GM18508 (cell line): ENCODE measurements around the gene SNX24.

Source experiments
- ATAC-seq: cut with Tn5 transposase; IDR thresholded peaks from one replicate; pipeline ENCODE4 v1.9.1; 2021; ENCODE audit warnings: moderate number of reproducible peaks; ENCODE audit not compliant: insufficient read depth, unreplicated experiment

Gene SNX24

DNA sequence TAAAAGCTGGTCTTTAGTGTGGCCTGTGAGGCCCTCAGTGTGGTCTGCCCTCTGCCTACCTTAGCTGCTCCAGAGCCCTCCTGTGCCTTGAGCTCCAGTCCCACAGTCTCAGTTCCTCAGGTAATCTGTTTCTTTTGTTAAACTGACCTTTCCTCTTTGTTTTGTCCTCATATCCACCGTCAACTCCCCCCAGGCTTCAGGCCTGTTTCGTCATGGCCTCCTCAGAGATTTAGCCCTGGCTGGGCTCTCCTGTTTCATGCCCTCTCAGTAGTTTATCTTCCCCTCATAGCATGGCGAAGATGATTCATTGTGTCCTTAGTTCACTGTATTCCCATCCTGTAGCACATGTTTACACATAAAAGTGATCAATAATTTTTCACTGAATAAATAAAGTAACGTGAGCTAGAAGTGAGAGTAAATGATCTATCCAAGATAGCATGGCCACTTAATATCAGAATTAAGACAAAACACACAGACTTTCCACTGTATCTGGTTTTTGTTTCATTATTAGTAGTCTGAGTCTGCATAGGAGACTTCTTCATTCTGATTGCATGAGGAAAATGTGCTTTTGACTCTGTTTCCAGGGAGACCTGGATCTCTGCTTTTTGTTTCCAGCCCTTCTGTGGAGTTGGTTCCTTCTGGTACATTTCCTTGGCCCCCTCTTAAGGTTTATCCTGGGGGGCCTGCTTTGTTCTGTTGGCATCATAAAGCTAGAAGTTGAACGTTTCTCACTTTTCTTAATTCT is 70.5 kb downstream of the SNX24 start:
- peak; percentile 98 for ATAC-seq

DNA sequence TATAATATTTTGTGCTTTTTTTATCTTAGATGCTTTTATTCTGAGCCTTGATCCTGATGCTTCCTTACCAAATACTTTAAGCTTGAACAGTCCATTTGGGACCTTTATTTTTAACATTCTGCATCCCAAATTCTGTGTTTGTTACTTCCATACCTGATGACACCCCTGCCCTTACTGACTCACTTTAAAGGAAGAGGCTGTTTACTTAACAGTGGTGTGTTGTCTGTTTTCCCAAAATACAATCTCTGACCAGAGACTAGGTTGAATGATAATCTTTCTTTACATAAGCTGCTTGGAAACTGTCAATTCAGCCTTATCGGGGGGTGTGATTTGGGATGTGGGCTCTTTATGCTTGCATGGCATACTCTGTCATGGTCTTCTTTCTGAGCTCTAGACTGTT is 71.1 kb downstream of the SNX24 start:
- no peak for ATAC-seq

DNA sequence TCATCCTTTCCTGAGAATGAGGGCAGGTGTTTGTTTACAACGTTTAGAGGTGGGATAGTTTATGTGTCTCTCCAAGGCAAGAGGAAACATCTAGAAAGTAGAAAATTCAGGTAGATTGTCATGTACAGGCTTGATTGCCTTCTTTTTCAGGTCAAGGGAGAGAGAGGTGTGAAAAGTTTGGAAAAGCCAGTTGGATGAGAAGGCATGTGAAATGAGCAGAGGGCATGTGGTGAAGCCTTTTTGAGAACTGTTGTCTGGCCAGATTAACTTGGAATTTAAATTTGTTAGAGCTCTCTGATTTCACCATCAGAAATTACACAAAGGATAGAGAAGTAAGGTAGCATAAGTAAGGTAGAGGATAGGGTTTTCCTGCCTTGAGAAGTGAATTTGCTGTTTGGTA is 74.6 kb downstream of the SNX24 start:
- ATAC-seq: no peak

DNA sequence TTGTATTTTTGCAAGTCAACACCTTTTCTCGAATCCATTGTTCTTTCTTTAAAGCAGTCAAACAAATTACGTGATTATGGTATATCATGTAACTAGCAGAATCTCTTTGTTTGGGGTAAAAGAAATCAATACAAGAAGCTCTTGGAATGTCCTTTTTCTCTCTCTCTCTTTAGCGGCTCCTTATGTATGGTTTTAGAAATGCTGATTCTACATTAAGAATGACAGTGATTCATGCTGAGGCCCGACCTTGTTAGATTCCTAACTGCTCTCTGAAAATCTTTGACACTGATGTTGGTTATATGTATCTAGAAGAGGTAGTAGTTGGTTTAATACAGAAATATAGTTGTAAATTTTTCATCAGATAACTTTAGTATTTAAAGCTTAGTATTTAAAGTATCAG is 76.4 kb downstream of the SNX24 start:
- ATAC-seq: no peak

DNA sequence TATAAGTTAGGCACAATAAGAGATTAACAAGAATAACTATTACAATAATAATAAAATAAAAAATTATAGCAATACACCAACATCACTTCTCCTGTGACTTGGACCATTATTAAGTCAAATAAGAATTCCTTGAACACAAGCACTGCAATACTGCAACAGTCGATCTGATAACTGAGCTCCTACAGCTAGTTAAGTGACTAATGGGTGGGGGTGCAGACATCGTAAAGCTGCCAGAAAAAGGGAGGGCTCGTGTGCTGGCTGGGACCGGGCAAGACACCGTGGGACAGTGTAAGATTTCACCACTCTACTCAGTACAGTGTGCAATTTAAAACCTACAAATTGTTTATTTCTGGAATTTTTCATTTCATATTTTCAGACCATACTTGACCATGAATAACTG is 78.8 kb downstream of the SNX24 start:
- ATAC-seq: no peak

DNA sequence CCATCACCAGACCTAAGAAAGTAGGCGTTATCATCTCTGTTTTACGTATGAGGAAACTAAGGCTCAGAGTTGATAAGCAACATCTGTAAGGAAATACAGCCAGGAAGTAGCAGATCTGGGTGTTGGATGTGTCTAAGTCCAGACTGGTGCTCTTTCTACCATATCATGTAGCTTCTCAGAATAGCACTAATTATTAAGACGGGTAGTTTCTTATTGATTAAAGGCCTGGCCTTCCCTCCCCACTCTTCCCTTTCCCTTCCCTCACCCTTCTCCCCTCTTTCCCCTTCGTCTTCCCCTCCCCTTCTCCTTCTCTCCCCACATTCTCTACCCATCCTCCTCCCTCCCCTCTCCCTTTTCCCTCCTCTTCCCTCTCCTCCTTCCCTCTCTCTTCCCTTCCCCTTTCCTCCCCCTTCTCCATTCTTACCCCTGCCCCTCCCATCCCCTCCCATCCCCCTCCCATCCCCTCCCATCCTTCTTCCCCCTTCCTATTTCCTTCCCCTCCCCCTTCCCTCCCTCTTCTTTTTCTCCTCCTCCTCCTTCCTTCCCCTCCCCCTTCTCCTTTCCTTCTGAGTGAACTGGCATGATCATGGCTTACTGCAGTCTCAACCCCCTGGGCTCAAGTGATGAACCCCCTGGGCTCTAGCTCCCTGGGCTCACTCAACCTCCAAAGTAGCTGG is 79.4 kb downstream of the SNX24 start:
- ATAC-seq: no peak

DNA sequence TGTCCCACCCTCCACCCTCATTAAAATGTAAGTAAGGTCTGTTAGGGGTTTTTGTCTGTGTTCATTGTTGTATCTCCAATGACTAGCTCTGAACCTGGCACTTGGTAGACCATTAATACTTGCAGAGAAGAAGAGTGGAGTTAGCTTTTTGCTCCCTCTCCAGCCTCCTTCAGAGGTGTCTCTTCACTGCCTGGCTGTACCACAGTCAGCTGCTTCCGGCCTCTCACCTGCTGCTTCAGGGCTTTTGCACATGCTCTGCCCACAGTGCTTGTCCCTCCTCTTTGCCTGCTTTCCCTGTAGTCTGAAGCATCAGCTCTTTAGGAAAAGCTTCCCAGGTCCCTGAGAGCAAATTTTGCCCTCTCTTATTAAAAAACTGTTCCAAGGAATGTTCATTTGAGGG is 83.6 kb downstream of the SNX24 start:
- ATAC-seq: no peak

DNA sequence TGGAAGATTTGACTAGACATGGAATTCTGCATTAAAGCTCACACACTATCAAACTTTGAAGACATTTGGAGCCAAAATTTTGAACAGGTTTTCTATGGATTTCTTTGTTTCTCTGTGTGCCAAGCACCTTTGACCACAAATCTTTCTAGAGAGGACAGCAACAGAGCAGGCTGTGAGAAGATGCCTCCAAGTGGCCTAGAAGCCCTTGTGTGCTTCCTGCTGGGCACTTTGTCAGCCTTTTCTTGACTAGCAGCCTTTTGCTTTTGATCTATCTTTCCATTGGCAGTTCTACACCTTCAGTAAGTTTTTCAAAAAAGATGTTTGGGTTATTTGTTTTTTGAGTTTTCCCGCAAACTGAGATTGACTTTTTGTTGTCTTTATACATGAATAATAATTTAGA is 84.6 kb downstream of the SNX24 start:
- ATAC-seq: no peak

DNA sequence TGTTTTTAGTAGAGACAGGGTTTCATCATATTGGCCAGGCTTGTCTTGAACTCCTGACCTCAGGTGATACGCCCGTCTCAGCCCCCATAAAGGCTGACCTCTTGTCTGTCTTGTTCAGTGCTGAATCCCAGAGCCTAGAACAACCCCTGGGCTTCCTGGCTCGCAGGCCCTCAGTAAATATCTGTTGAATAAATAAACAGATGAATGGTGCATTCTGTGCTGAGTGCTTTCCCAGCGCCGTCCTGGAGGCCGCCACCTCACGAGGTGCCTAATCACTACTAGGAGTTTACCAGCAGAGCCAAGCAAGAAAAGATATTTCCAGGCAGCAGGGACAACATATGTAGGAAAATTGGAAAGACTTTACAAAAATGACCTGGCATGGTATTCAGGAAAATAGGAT is 88.5 kb downstream of the SNX24 start:
- ATAC-seq: no peak

DNA sequence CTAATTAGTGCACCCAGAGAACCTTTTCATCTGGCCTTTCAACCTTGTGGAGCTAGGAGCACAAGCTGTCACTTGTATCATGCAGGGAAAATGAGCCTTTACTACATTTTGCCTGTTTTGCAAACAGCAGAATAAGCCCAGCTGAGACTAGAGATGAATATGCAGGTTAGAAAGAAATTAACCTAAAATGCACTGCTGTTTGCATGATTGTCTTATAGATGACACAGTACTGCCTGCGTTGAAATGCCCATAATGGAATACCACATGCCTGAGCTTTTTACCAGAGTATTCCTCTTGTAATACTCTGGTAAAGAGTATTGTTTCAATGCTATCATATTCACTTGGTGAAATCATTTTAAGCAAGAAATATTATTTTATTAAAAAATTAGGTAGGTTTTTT is 90.7 kb downstream of the SNX24 start:
- ATAC-seq: no peak

DNA sequence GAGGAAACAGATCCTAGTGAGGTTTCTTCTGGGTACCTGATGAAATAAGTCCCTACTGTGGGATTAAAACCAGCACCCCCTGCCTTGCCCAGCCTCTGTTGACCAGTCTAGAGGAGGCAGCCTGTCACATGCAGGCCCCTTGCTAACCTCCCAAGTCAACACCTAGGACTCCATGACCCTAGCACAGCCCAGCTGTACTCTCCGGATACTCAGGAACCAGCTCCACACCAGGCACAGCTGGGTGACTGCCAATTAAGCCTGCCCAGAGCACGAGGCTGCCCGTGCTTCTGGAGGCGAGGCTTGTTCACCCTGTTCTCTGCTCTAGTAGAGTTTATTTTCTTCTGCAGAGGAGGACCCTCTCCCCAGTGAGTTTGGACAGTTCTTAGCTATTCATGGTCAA is 92.5 kb downstream of the SNX24 start:
- ATAC-seq: no peak

DNA sequence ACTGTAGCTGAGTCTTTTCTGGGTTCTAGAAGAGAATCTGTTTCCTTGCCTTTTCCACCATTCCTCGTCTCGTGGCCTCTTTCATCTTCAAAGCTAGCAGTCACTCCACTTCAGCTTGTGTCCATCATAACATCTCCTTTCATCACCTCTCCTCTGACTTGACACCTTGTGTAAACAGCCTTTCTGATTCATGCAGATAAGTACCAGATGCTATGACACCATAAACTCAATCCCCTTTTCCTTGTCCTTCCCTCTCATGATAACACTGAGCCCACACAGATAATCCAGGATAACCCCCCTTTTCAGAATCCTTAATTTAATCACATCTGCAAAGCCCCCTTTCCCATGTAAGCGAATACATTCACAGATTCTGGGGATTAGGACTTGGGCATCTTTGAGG is 95.5 kb downstream of the SNX24 start:
- ATAC-seq: no peak

DNA sequence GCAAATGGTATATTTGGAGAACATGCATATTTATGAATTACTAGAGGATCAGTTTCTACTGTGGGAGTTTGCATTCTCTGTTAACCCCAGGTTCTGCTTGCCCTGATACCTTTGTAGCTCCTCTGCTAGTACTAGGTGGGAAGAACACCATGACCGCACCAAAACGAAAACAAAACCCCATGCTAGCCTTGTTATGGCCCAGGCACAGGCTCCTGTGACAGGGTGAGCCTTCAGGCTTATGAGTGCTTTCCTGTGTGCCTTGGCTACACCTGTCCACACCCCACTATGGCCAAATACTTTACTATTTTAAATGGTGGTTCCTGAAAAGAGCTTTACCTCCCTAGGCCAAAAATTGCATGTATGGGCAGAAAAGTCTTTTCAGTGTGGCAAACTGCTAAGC is 96.3 kb downstream of the SNX24 start:
- no peak for ATAC-seq

DNA sequence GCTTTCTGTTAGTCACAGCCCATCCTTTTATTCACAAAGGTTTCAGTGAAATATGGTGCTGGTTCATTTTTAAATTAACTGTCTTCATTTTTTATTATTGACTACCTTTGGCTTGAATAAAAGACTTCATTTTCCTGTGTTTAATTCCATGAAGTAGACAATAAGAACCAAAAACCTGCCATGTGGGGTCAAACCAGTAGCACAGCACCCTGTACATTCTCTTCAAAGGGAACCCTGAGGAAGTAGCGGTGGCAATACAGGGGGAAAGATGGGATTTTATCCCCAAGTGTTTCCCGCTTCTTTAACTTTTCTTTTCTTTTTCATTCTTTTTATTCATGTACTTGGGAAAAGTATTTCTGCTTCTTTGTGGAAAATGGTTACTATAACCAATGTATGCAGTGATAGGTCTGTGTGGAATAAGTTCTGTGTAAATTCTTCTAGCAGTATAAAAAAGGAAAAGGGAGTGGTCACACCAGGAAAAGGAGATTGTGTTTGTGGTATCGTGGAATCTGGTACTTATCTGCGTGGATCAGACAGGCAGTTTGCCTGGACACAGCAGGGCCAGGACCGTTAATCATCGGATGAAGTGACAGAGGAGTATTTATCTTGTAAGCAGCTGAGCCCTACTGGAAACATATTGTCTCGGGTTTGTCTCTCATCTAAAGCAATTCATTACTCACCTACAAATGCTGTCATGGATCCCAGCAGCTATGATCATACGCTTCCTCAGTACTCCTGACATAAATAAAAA is 96.9 kb downstream of the SNX24 start:
- no peak for ATAC-seq

DNA sequence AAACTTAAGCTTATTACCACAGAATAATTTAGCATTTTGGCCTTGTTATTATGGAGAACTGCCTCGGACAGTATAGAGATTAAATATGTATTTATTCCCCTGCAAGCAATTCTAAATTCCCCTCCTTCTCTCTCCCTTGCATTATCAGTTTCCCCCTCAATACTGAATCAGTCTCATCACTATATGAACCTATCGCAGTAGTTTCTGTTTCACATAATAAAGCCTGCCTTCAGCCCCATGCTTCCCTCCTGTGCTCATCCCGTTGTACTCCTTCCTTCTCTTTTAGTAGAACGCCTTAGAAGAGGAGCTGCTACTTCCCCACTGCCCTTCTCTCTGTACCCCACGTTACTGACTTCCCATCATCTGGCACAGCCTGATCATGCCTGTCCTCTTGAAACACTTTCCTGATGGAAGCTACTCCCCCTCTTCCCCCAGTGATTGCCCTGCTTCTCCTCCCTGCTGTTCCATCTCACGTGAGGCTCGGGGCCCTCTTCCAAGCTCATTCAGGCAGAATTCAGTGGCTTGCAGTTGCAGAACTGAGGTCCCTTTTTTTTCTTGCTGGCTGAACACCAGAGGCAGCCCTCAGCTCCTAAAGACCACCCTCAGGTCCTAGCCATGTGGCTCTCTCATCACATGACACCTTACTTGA is 97.8 kb downstream of the SNX24 start:
- no peak for ATAC-seq

DNA sequence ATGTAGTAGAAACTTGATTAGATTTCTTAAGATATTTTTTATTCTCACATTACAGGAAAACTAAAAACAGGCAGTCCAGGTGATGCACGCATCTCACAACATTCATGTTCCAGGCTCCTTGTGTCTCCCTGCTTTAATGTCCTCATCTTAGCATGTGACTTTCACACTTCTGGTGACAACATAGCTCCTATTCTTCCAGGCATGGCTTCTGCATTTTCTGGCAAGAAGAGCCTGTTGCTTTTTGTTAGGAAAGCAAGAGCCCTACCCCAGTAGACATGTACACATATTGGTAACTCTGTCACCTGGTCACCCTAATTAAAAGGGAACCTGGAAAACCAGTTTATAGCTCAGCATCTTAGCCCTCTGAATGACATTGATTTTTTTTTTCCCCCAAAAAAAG is 98.6 kb downstream of the SNX24 start:
- no peak for ATAC-seq

DNA sequence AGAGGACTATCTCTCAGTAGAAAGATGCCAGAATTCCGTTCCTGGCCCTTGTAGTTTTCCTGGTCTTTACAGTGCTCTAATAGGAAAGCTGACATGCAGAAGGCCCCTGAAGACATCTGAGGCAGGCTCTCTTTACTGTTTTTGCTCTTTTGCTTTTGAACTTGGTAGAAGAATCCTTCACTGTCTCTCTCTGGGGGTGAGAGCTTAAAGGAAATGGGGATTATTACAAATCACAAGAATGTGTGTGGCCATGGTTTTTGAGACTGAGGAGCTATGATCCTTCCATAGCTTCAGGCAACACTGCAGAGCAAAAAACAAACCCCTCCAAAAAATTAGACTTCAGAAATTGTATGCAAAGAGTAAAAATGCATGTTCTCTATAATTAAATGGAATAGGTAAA is 102.0 kb downstream of the SNX24 start:
- no peak for ATAC-seq

DNA sequence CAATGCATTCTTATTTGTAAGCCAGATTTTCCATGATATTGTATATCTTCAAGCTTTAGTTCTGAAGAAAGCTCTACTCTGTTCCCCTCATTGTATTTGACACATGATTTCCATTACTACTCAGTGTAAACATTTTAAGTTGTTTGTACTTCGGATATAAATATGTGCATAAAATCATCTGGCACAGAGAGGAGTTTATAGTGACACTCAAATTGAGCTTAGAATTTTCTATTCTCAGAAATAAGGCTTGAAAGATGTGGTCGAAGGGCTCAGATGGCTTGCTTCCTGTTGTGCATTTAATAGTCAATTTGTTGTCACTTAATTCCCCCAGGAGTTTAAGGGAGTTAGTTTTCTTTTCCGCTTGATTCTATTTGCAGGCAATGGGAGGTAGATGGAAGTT is 102.4 kb downstream of the SNX24 start:
- no peak for ATAC-seq

DNA sequence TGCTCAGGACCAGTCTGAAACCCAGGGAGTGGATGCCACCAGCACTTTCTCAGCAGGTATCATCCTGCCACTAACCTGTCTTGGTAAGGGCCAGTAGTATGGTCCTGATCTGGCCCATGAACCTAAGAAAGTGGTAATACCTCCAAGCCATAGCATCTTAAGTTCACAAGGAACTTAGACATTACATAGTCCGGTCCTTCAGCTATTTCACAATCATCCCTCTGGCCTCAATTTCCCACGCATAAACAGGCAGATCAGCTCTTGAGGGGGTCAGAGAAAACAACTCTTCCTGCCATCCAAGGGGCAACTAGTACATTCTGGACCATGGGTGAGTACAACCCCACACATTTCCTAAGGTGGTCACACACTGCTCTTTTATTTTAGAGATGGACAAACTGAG is 102.9 kb downstream of the SNX24 start:
- no peak for ATAC-seq

DNA sequence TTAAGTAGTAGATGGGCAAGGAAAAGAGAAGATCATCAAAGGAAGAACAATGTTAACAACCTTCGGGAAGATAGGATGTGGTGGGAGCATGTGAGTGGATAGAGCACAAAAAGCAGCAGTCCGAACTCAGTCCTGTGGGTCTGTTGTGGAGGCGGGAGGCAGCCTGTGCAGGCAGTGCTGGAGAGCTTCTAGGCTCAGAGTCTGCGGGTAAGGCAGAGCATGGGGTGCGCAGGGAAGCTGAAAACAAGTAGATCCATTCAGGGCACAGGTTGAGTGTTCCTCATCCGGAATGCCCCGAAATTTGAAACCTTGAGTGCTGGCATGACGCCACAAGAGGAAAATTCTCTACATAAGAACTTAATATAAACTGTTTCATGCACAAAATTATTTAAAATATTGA is 106.2 kb downstream of the SNX24 start:
- ATAC-seq: no peak

DNA sequence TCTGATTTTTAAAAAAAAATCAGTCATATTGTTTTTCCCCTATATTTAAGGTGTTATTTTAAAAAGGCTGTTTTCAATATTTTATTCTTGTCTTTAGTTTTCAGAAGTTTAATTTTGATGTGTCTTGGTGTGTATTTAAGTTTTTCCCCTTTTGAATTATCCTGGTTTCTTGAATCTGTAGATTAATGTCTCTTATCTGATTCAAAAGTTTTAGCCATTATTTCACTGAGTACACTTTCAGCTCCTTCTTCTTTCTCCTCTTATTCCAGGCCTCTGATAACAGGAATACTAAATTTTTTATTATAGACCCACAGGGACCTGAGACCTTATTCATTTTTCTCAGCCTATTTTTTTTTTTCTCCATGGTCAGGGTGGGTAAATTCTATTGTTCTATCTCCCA is 109.3 kb downstream of the SNX24 start:
- no peak for ATAC-seq
